T-cell (primary cell): Measurements from ENCODE around the gene HECW1. TPM values are rescaled to one million over a fixed set of nuclear protein-coding genes. Genes with fewer than 3 reads are reported as not detected.

Experiments used
- ATAC-seq, 4 experiments: fragments of 200-7000 bp in 3 of 4; fragments of 150-1000 bp in 1 of 4; cut with Tn5 transposase; replicated peaks in 1 of 4; 1 replicate in 3 of 4; 2 replicates in 1 of 4; pipeline ENCODE4 v1.10.0; 2021; ENCODE audit warnings: moderate library complexity in 3 of 4, mild to moderate bottlenecking in 2 of 4, moderate number of reproducible peaks in 1 of 4
- CTCF ChIA-PET, 2 donors: fragments of 300-600 bp; sonication (Branson Sonifier 250); formaldehyde crosslinking; loops; one replicate each; lab custom pipeline; 2022; ENCODE audit warnings: antibody characterized with exemption in 2 of 2; lab: Charles Lee
- POLR2A ChIA-PET, 2 donors: fragments of 300-600 bp; sonication (Branson Sonifier 250); formaldehyde crosslinking; loops; one replicate each; lab custom pipeline; 2022; ENCODE audit warnings: antibody characterized with exemption in 2 of 2; lab: Charles Lee
- DNase-seq, 35 experiments: peaks; one replicate each; pipeline versions ENCODE4 v3.0.0 to v3.0.0-alpha.2; 2013 to 2023
- H3K27ac ChIP-seq: one replicate; pipeline ENCODE4 v1.5.1; 2013; ENCODE audit warnings: low read length
- H3K27me3 ChIP-seq, 2 experiments: replicated peaks in 1 of 2; 1 replicate in 1 of 2; 2 replicates in 1 of 2; pipeline versions ENCODE4 v1.6.1 to v1.7.0; 2013; ENCODE audit warnings: low read length in 1 of 2, mixed read lengths in 1 of 2; ENCODE audit not compliant: control insufficient read depth in 2 of 2, insufficient read depth in 2 of 2; ENCODE audit errors: extremely low read depth in 1 of 2
- H3K36me3 ChIP-seq, 2 donors: 1 replicate in 1 of 2; 2 replicates in 1 of 2; pipeline versions ENCODE4 v1.6.1 to v1.7.0; 2013; ENCODE audit warnings: low read length in 1 of 2; ENCODE audit not compliant: control insufficient read depth in 2 of 2, insufficient read depth in 1 of 2; ENCODE audit errors: extremely low read depth in 1 of 2
- H3K4me1 ChIP-seq, 2 experiments: 1 replicate in 1 of 2; 2 replicates in 1 of 2; pipeline versions ENCODE4 v1.6.1 to v1.7.0; 2013; ENCODE audit warnings: low read length in 2 of 2, mixed read lengths in 1 of 2; ENCODE audit not compliant: insufficient read depth in 2 of 2, control insufficient read depth in 1 of 2; ENCODE audit errors: extremely low read depth in 1 of 2
- H3K4me3 ChIP-seq, 2 donors: 1 replicate in 1 of 2; 2 replicates in 1 of 2; pipeline versions ENCODE4 v1.5.1 to v1.7.0; 2013; ENCODE audit warnings: mild to moderate bottlenecking in 2 of 2, low read length in 1 of 2, moderate library complexity in 1 of 2; ENCODE audit not compliant: control insufficient read depth in 1 of 2; ENCODE audit errors: extremely low read depth in 1 of 2
- H3K9me3 ChIP-seq: 2 replicates; pipeline ENCODE4 v1.7.0; 2013
- H3K27ac Mint-ChIP-seq, 2 donors: one replicate each; pipeline ENCODE4 v1.8.0; 2020 to 2021; ENCODE audit warnings: mild to moderate bottlenecking in 2 of 2, mixed read lengths in 2 of 2
- H3K27me3 Mint-ChIP-seq, 2 donors: one replicate each; pipeline ENCODE4 v1.8.0; 2021 to 2022; ENCODE audit warnings: mixed read lengths in 2 of 2
- H3K36me3 Mint-ChIP-seq: one replicate; pipeline ENCODE4 v1.8.0; 2021; ENCODE audit warnings: mixed read lengths
- H3K4me1 Mint-ChIP-seq, 3 donors: one replicate each; pipeline ENCODE4 v1.8.0; 2020 to 2022; ENCODE audit warnings: mixed read lengths in 3 of 3, mild to moderate bottlenecking in 1 of 3
- H3K4me3 Mint-ChIP-seq, 3 donors: one replicate each; pipeline ENCODE4 v1.8.0; 2020 to 2022; ENCODE audit warnings: mild to moderate bottlenecking in 3 of 3, mixed read lengths in 3 of 3, moderate library complexity in 3 of 3
- H3K9me3 Mint-ChIP-seq, 3 donors: one replicate each; pipeline ENCODE4 v1.8.0; 2020 to 2022; ENCODE audit warnings: mixed read lengths in 3 of 3
- WGBS: methylation state at CpG from one replicate; pipeline ENCODE4 v1.1.5; 2013; ENCODE audit warnings: missing lambda C conversion rate; ENCODE audit not compliant: insufficient coverage; 5-methylcytosine and 5-hydroxymethylcytosine counted together
- total RNA-seq, 35 experiments: library from RNA in 6 of 35; stranded (reverse) in 6 of 35; fragments of 120-200 nt in 1 of 35; gene quantifications; one replicate each; pipeline versions ENCODE4 v1.2.1 to v1.2.4 and lab custom pipeline; 2013 to 2026

Gene HECW1
- total RNA-seq, 5 donors from 2014 or later (not counting 1 experiment from before 2014, with no cell fraction given), result not detected

DNA sequence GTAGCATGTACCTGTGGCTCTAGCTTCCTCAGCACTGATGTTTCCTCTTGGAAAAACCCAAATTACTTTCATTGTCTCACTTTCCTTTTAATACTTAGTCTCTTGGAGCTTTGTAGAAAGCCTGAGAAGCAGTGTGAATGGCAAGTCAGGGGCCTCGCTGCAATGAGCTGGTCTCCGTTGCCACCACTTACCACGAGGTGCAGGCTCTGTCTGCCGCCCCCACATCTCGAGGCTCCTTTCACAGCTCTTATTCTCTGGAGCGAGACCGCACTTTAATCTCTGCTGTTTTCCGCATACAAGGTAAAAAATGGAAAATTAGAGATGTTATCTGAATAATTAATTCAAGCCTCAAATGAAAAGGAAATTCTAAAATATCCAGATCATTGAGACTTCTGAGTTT lies 186.2 kb downstream of the HECW1 start:
- no peaks in the 10 kb centered on the region for H3K9me3 ChIP-seq
- POLR2A ChIA-PET, result no interaction called here
- peaks cover 0 to 29% of the 10 kb centered on the region in 2 experiments for H3K27me3 ChIP-seq
- Mint-ChIP-seq H3K4me1 (peaks cover 9 to 14% (median 10%) of the 10 kb centered on the region in 3 donors), H3K9me3 (no peaks in the 10 kb centered on the region), H3K36me3 (no peaks in the 10 kb centered on the region), H3K27me3 (peaks cover 7 to 21% of the 10 kb centered on the region in 2 donors), H3K27ac (no peak overlapping the region), H3K4me3 (no peak overlapping the region)
- H3K27ac ChIP-seq, result no peak overlapping the region
- ATAC-seq (no peak), DNase-seq (no peak)
- no peaks in the 10 kb centered on the region for H3K36me3 ChIP-seq
- H3K4me1 ChIP-seq, result no peaks in the 10 kb centered on the region
- CTCF ChIA-PET, result no interaction called here
- no peak overlapping the region for H3K4me3 ChIP-seq
- WGBS, result 80% methylated on average over 2 of the region's 8 CpGs

DNA sequence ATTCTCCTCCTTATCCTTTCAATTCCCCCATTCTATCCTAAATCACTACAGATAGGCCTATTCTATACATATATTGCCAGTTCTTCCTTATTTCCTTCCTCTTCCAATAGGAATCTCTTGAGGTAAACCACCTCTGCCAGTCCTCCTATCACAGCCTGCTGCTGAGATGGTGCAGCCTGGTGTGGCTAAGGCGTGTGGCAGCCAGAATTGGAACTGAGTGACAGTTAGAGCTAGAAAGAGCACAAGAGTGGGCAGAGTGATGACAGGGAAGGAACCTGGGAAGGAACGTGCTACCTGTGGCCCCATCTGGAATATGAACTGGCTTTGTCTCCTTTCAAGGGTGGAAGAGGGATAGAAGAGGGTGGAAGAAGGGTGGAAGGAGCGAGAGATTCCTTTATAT lies 187.7 kb downstream of the HECW1 start:
- Mint-ChIP-seq H3K36me3 (no peaks in the 10 kb centered on the region), H3K4me1 (peaks cover 19 to 21% (median 20%) of the 10 kb centered on the region in 3 donors), H3K4me3 (no peak overlapping the region), H3K27me3 (peaks cover 11 to 18% of the 10 kb centered on the region in 2 donors), H3K27ac (no peak overlapping the region), H3K9me3 (no peaks in the 10 kb centered on the region)
- no peaks in the 10 kb centered on the region for H3K36me3 ChIP-seq
- ChIA-PET POLR2A (interaction anchor here in 1 of 2 donors (0.6 kb wide), 1 partner anchor 423 kb away, joined by 3 read pairs; no protein-coding TSS in a partner anchor), CTCF (no interaction called here)
- H3K9me3 ChIP-seq, result no peaks in the 10 kb centered on the region
- 75% methylated on average over 2 of the region's 3 CpGs for WGBS
- H3K27ac ChIP-seq, result no peak overlapping the region
- peaks cover 0 to 23% of the 10 kb centered on the region in 2 experiments for H3K27me3 ChIP-seq
- H3K4me1 ChIP-seq, result peaks cover 0 to 5% of the 10 kb centered on the region in 2 experiments
- DNase-seq (no peak), ATAC-seq (no peak)
- H3K4me3 ChIP-seq, result no peak overlapping the region

DNA sequence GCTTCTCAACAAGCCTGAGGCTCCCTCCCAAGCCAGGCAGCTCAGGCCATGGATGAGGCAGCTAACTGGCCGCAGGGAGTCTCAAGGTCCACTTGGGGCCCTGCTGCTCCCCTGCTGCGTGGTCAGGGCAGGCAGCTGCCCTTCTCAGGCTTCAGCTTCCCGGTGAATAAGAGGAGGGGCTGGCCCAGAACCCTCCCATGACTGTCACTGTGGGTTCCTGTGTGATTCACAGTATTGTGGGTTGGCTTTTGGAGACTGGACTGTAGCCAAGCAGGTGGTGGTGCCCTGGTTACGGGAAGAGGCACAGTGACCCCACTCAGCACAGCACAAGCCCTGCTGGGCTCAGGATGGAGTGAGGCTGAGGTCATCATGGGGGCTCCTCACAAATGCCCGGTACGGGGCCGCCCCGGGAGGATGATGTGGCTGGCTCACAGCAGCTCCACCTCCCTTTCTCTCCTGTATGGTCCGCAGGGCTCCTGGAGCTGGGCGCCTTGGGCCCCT lies 189.8 kb downstream of the HECW1 start:
- Histone ChIP-seq H3K27ac (no peak overlapping the region), H3K4me3 (no peak overlapping the region), H3K4me1 (peaks cover 0 to 5% of the 10 kb centered on the region in 2 experiments), H3K27me3 (peaks cover 0 to 23% of the 10 kb centered on the region in 2 experiments), H3K36me3 (no peaks in the 10 kb centered on the region), H3K9me3 (no peaks in the 10 kb centered on the region)
- DNase-seq (no peak), ATAC-seq (no peak)
- 53% methylated on average over 3 of the region's 10 CpGs for WGBS
- Mint-ChIP-seq H3K27ac (no peak overlapping the region), H3K9me3 (no peaks in the 10 kb centered on the region), H3K4me3 (no peak overlapping the region), H3K36me3 (no peaks in the 10 kb centered on the region), H3K27me3 (peaks cover 9 to 11% of the 10 kb centered on the region in 2 donors), H3K4me1 (peaks cover 19 to 25% (median 23%) of the 10 kb centered on the region in 3 donors)
- ChIA-PET POLR2A (no interaction called here), CTCF (no interaction called here)

DNA sequence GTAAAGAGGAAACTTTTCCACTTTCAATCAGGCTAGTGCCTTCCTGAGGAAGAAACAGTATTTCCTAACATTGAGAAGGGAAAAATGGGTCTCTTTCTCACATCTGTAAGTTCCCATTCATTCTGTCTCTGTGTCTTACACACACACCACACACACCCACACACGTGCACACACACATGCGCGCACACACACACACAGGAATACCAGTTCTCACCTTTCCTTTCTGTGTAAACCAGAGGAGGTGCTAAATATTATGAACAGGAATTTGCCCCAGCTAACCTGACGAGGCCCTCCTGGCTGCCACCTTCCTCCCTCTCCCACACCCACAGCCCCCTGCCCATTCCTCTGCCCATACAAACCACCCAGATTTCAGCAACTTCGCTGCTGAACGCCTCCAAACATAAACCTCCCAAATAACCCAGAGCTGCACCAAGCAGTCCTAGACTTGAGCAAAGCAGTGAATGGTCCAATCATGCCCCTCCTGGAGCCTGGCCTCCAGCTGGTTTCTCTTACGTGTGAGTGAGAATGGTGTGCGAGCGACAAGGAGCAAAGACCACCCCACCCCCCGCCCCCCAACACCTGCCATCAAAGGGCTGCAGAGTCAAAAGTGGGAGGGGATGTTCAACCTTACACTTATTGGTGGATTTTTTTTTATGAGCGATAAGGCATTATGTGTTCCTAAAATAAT lies 190.5 kb downstream of the HECW1 start:
- H3K36me3 ChIP-seq, result no peaks in the 10 kb centered on the region
- ChIA-PET CTCF (interaction anchor here in 1 of 2 donors (0.8 kb wide), 1 partner anchor 580 kb away, joined by 3 read pairs; no protein-coding TSS in a partner anchor), POLR2A (no interaction called here)
- H3K4me3 Mint-ChIP-seq, result no peak overlapping the region
- no peaks in the 10 kb centered on the region for H3K9me3 ChIP-seq
- DNase-seq (no peak), ATAC-seq (no peak)
- H3K36me3 Mint-ChIP-seq, result no peaks in the 10 kb centered on the region
- peaks cover 0 to 23% of the 10 kb centered on the region in 2 experiments for H3K27me3 ChIP-seq
- peaks cover 19 to 25% (median 23%) of the 10 kb centered on the region in 3 donors for H3K4me1 Mint-ChIP-seq
- H3K27ac Mint-ChIP-seq, result no peak overlapping the region
- peaks cover 9 to 11% of the 10 kb centered on the region in 2 donors for H3K27me3 Mint-ChIP-seq
- H3K4me1 ChIP-seq, result peaks cover 0 to 5% of the 10 kb centered on the region in 2 experiments
- no peak overlapping the region for H3K4me3 ChIP-seq
- H3K27ac ChIP-seq, result no peak overlapping the region
- no peaks in the 10 kb centered on the region for H3K9me3 Mint-ChIP-seq
- no CpG with 5 or more reads among the region's 11 CpGs for WGBS

DNA sequence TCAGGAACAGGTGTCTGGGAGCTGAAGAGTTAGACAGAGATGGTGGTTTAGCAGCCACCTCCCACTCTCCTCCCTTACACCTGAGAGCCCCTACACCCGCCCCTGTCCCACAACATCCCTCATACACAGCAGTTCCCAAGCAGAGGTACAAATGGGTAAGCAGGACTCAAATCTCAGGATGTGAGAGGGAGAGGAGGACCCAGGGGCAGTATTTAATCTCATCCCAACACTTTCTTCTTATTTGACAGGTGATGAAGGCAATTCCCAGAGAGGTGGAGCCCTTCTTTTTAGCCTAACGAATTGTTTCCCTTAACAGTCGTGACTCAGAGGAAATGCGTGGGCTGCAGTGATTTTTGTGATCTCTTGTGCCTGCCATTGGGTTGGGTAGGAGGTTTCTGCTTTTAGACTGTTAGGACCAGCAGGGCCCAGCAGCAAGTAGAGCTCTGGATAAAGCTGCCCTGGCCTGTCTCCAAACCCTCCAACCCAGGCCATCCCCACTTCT lies 191.3 kb downstream of the HECW1 start:
- H3K36me3 ChIP-seq, result no peaks in the 10 kb centered on the region
- no peaks in the 10 kb centered on the region for H3K36me3 Mint-ChIP-seq
- POLR2A ChIA-PET, result no interaction called here
- no peaks in the 10 kb centered on the region for H3K9me3 ChIP-seq
- ATAC-seq, result peak in 2 of 4 experiments; percentile 30 to 40
- H3K27me3 ChIP-seq, result peaks cover 0 to 23% of the 10 kb centered on the region in 2 experiments
- no peak overlapping the region for H3K27ac ChIP-seq
- DNase-seq, result no peak
- 0% methylated on average over 2 of the region's 4 CpGs for WGBS
- peak overlapping the region in 1 of 2 donors; percentile 34 for H3K27ac Mint-ChIP-seq
- H3K9me3 Mint-ChIP-seq, result no peaks in the 10 kb centered on the region
- peaks cover 19 to 25% (median 23%) of the 10 kb centered on the region in 3 donors for H3K4me1 Mint-ChIP-seq
- H3K4me1 ChIP-seq, result peaks cover 0 to 5% of the 10 kb centered on the region in 2 experiments
- H3K4me3 ChIP-seq, result no peak overlapping the region
- H3K27me3 Mint-ChIP-seq, result peaks cover 9 to 11% of the 10 kb centered on the region in 2 donors
- CTCF ChIA-PET, result interaction anchor here (0.7 to 0.8 kb wide), 2 partner anchors 9 to 581 kb away, joined by 3 read pairs; no protein-coding TSS in a partner anchor
- H3K4me3 Mint-ChIP-seq, result peak overlapping the region in 1 of 3 donors; percentile 15

DNA sequence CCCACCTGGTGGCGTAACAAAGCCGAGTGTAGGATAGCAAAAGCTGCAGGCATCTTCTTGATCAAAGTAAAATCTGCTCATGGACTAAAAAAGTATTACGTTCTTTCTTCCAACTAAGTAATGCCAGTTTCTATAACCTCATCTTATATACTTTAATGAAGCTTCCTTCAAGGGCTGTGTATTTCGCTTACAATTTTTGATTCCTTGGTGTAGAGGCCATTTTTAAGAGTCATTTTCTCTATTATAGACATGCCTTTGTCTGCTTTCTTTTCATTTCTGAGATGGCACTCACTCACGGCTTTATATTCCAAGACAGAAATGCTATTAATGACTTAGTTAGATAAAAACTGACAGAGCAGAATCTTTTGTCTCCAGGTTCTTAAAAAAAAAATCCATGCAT lies 194.0 kb downstream of the HECW1 start:
- no CpG with 5 or more reads among the region's 5 CpGs for WGBS

More for the DNA sequence above, 194.0 kb downstream of the HECW1 start:
- Mint-ChIP-seq H3K27ac (no peak overlapping the region), H3K27me3 (peaks cover 1 to 8% of the 10 kb centered on the region in 2 donors), H3K4me1 (peaks cover 19 to 25% (median 23%) of the 10 kb centered on the region in 3 donors), H3K9me3 (no peaks in the 10 kb centered on the region), H3K36me3 (no peaks in the 10 kb centered on the region), H3K4me3 (no peak overlapping the region)
- POLR2A ChIA-PET, result no interaction called here
- ATAC-seq, result no peak
- Histone ChIP-seq H3K36me3 (no peaks in the 10 kb centered on the region), H3K4me1 (peaks cover 0 to 5% of the 10 kb centered on the region in 2 experiments), H3K9me3 (no peaks in the 10 kb centered on the region), H3K4me3 (no peak overlapping the region), H3K27me3 (peaks cover 0 to 15% of the 10 kb centered on the region in 2 experiments), H3K27ac (no peak overlapping the region)
- CTCF ChIA-PET, result no interaction called here
- no peak for DNase-seq
